GM12891 (cell line): ENCODE data around the gene PDPR.
"Not testable (repeated sequence)": the region's sequence is repeated elsewhere in the genome, so short reads cannot be mapped to it uniquely, and the experiment has no call there.

Experiments used
- POLR2A ChIP-seq: IDR thresholded peaks from 2 replicates; pipeline ENCODE4 v1.6.1; 2011; ENCODE audit warnings: low read depth, low read length, control low read depth
- POLR2AphosphoS5 ChIP-seq: IDR thresholded peaks from 2 replicates; pipeline ENCODE4 v1.6.1; 2011; ENCODE audit warnings: low read depth, low read length, control low read depth

GRCh38 chr16:70088160-70088559, 26.0 kb upstream of the PDPR start:
- not testable (repeated sequence) for TF ChIP-seq POLR2AphosphoS5, POLR2A
